Activated CD8-positive, alpha-beta T cell treated with anti-CD3 and anti-CD28 coated beads for 36 hours (primary cell): ENCODE data around the gene RPS19BP1. TPM values are rescaled to one million over a fixed set of nuclear protein-coding genes. Genes with fewer than 3 reads are reported as not detected.
"Not testable (repeated sequence)": the region's sequence is repeated elsewhere in the genome, so short reads cannot be mapped to it uniquely, and the experiment has no call there.

Experiments used
- ATAC-seq: fragments of 200-7000 bp; cut with Tn5 transposase; one replicate; pipeline ENCODE4 v1.10.0; 2021; ENCODE audit warnings: mild to moderate bottlenecking, moderate library complexity
- CTCF ChIA-PET: fragments of 350-600 bp; sonication (Branson Sonifier 250); formaldehyde crosslinking; loops from one replicate; lab custom pipeline; 2021; ENCODE audit warnings: antibody characterized with exemption; lab: Charles Lee
- POLR2A ChIA-PET: fragments of 350-600 bp; sonication (Branson Sonifier 250); formaldehyde crosslinking; loops from one replicate; lab custom pipeline; 2021; ENCODE audit warnings: antibody characterized with exemption; lab: Charles Lee
- DNase-seq: peaks from one replicate; pipeline ENCODE4 v3.0.0-alpha.2; 2020
- H3K27ac Mint-ChIP-seq: one replicate; pipeline ENCODE4 v1.8.0; 2021; ENCODE audit warnings: mild to moderate bottlenecking, mixed read lengths
- H3K27me3 Mint-ChIP-seq: one replicate; pipeline ENCODE4 v1.8.0; 2021; ENCODE audit warnings: mixed read lengths
- H3K36me3 Mint-ChIP-seq: one replicate; pipeline ENCODE4 v1.8.0; 2021; ENCODE audit warnings: low read depth, mixed read lengths
- H3K4me1 Mint-ChIP-seq: one replicate; pipeline ENCODE4 v1.8.0; 2021; ENCODE audit warnings: low read depth, mixed read lengths
- H3K4me3 Mint-ChIP-seq: one replicate; pipeline ENCODE4 v1.8.0; 2021; ENCODE audit warnings: mild to moderate bottlenecking, moderate library complexity, mixed read lengths
- H3K9me3 Mint-ChIP-seq: one replicate; pipeline ENCODE4 v1.8.0; 2021; ENCODE audit warnings: mixed read lengths
- CTCF ChIP-seq: fragments of 200-600 bp; IDR thresholded peaks from one replicate; pipeline ENCODE4 v1.8.0; 2022; ENCODE audit warnings: antibody characterized with exemption, mild to moderate bottlenecking
- intact Hi-C: fragments of 100-400 bp; cut with micrococcal nuclease; formaldehyde crosslinking; loops from one replicate; pipeline ENCODE4 v1.10.0; 2022
- total RNA-seq, 2 experiments: library from RNA; stranded (reverse); gene quantifications; one replicate each; pipeline ENCODE4 v1.2.3, GENCODE V29; 2021

The RPS19BP1 gene
- total RNA-seq, 2 experiments from 2014 or later: 68.5 to 71.7 TPM

DNA sequence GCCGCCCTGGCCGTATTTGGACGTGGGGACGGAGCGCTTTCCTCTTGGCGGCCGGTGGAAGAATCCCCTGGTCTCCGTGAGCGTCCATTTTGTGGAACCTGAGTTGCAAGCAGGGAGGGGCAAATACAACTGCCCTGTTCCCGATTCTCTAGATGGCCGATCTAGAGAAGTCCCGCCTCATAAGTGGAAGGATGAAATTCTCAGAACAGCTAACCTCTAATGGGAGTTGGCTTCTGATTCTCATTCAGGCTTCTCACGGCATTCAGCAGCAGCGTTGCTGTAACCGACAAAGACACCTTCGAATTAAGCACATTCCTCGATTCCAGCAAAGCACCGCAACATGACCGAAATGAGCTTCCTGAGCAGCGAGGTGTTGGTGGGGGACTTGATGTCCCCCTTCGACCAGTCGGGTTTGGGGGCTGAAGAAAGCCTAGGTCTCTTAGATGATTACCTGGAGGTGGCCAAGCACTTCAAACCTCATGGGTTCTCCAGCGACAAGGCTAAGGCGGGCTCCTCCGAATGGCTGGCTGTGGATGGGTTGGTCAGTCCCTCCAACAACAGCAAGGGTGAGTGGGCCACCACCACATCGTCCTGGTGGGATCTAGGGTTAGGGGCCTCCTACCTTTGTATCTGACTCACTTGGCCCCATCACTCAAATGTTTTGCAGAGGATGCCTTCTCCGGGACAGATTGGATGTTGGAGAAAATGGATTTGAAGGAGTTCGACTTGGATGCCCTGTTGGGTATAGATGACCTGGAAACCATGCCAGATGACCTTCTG lies 11.3 kb downstream of the RPS19BP1 start:
- ChIA-PET POLR2A (interaction anchor here (0.7 to 17.7 kb wide), 23 partner anchors 5 to 656 kb away, joined by 3 to 234 read pairs (median 4); partner anchors contain the start of genes ATF4, MIEF1, RPL3 and RPS19BP1), CTCF (interaction anchor here (2.3 kb wide), 1 partner anchor 8 kb away, joined by 20 read pairs; no protein-coding TSS in a partner anchor)
- not testable (repeated sequence) for H3K27me3 Mint-ChIP-seq, ATAC-seq, H3K9me3 Mint-ChIP-seq, DNase-seq
- peak overlapping the region; percentile 89 for H3K4me3 Mint-ChIP-seq
- H3K27ac Mint-ChIP-seq: peak overlapping the region; percentile 98
- peaks cover 55% of the 10 kb centered on the region for H3K36me3 Mint-ChIP-seq
- intact Hi-C loops: loop anchor here (5.0 kb wide), 1 partner anchor 204 kb away; the partner anchor contains the start of gene RPL3
- H3K4me1 Mint-ChIP-seq: peaks cover 56% of the 10 kb centered on the region

- Mint-ChIP-seq H3K27ac (peak within 1 kb of the TSS; percentile 98), H3K4me1 (peaks cover 57% of the 10 kb centered on the region), H3K27me3 (no peaks in the 10 kb centered on the region), H3K9me3 (no peaks in the 10 kb centered on the region), H3K36me3 (peaks cover 56% of the 10 kb centered on the region), H3K4me3 (peak within 1 kb of the TSS; percentile 89)
- ChIA-PET POLR2A (interaction anchor here (0.6 to 17.7 kb wide), 30 partner anchors 6 to 657 kb away, joined by 3 to 234 read pairs (median 4); partner anchors contain the start of genes ATF4, MIEF1, RPL3 and RPS19BP1), CTCF (interaction anchor here (1.0 to 2.3 kb wide), 5 partner anchors 9 to 27 kb away, joined by 3 to 20 read pairs (median 4); no protein-coding TSS in a partner anchor)
- no peak for TF ChIP-seq CTCF
- intact Hi-C loops: loop anchor here (5.0 kb wide), 1 partner anchor 203 kb away; the partner anchor contains the start of gene RPL3
- DNase-seq (peak; percentile 90), ATAC-seq (peak; percentile 40)
Observed at GRCh38 chr22:39520226-39521105, 12.1 kb downstream of the RPS19BP1 start, which contains the start of gene ATF4. Gene ATF4, plus strand, starts transcription at chr22:39520562. Its CDS starts 884 bp downstream, at chr22:39521446.

DNA sequence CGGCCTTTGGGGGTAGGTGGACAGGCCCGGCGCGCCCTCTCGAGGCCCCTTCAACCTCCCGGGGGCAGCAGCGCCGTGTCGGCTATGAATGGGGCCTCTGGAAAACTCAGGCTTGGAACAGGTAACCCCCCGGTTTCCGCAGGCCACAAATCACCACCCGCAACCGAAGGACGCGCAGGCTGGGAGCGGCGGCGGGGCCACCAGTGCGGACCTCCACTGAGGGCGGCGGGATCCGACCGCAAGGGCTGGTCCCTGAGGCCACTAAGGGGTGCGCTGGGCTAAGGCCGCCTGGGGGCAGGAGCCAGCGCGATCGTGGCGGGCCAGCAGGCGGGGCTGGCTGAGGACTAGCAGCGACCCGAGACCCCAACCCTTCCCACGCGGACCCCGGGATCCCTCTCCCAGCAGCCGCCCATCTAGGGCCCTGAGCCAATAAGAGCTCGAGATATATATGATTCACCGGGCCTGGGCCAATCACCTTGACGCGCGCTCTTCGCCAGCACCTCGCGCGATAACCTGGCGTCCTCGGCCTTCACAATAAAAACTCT lies 12.8 kb downstream of the RPS19BP1 start:
- Mint-ChIP-seq H3K27ac (peak overlapping the region; percentile 98), H3K4me1 (peaks cover 56% of the 10 kb centered on the region), H3K4me3 (peak overlapping the region; percentile 89), H3K27me3 (no peaks in the 10 kb centered on the region), H3K36me3 (peaks cover 56% of the 10 kb centered on the region), H3K9me3 (no peaks in the 10 kb centered on the region)
- ChIA-PET CTCF (interaction anchor here (1.0 to 2.3 kb wide), 5 partner anchors 10 to 26 kb away, joined by 3 to 20 read pairs (median 4); no protein-coding TSS in a partner anchor), POLR2A (interaction anchor here (0.5 to 17.7 kb wide), 20 partner anchors 5 to 524 kb away, joined by 3 to 234 read pairs (median 5); partner anchors contain the start of genes ATF4, MIEF1, RPL3 and RPS19BP1)
- ATAC-seq (peak; percentile 89), DNase-seq (peak; percentile 99)
- TF ChIP-seq CTCF: no peak
- intact Hi-C loops: loop anchor here (5.0 kb wide), 1 partner anchor 202 kb away; the partner anchor contains the start of gene RPL3

DNA sequence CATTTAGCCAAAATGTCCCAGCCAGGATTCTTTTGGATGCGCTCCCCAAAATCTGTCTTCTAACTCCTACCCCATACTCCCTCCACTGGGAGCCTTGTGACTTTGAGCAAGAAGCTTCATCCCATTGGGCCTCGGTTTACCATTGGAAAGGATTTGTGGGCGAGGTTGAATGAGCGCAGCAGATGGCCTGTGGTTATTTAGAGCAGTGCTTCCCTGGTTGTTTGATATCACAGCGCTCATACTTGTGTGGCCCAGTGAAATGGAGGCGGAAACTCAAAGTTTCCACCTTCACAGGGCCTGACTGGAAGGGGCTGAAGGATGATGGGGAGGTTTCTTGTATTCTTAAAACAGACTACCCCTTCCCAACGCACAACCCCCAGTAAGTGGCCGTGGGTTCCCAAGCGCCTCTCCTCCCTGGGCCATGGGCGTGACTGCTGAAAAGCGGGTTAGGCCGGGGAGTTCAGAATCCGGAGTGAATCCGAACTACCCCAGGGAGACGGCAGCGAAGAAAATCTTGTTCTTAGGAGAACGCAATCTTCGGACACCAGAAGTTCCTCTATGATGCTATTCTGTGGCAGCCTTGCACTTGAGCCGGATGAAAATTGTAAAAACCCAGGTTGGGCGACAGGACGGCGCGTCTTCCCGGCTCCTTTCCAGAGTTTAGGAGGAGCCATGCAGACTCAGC lies 13.4 kb downstream of the RPS19BP1 start:
- peaks cover 57% of the 10 kb centered on the region for H3K36me3 Mint-ChIP-seq
- ATAC-seq: peak; percentile 3
- peaks cover 55% of the 10 kb centered on the region for H3K4me1 Mint-ChIP-seq
- ChIA-PET CTCF (interaction anchor here (1.0 to 7.9 kb wide), 5 partner anchors 11 to 26 kb away, joined by 3 to 69 read pairs (median 4); partner anchors contain the start of gene MIEF1), POLR2A (interaction anchor here (0.5 to 17.7 kb wide), 16 partner anchors 4 to 525 kb away, joined by 3 to 234 read pairs (median 10); partner anchors contain the start of genes ATF4, MIEF1, RPL3 and RPS19BP1)
- intact Hi-C loops: no loop called here
- peak; percentile 52 for DNase-seq
- no peak for TF ChIP-seq CTCF
- peak overlapping the region; percentile 89 for H3K4me3 Mint-ChIP-seq
- H3K27ac Mint-ChIP-seq: peak overlapping the region; percentile 98
- no peaks in the 10 kb centered on the region for H3K9me3 Mint-ChIP-seq
- H3K27me3 Mint-ChIP-seq: no peaks in the 10 kb centered on the region
